NCI-H2196 (cell line): Measurements from ENCODE around the gene RPGR.

Experiments used
- DNase-seq: peaks from one replicate; lab custom pipeline; 2025; ENCODE audit not compliant: unreplicated experiment; lab: John Stamatoyannopoulos, UW

The RPGR gene

DNA sequence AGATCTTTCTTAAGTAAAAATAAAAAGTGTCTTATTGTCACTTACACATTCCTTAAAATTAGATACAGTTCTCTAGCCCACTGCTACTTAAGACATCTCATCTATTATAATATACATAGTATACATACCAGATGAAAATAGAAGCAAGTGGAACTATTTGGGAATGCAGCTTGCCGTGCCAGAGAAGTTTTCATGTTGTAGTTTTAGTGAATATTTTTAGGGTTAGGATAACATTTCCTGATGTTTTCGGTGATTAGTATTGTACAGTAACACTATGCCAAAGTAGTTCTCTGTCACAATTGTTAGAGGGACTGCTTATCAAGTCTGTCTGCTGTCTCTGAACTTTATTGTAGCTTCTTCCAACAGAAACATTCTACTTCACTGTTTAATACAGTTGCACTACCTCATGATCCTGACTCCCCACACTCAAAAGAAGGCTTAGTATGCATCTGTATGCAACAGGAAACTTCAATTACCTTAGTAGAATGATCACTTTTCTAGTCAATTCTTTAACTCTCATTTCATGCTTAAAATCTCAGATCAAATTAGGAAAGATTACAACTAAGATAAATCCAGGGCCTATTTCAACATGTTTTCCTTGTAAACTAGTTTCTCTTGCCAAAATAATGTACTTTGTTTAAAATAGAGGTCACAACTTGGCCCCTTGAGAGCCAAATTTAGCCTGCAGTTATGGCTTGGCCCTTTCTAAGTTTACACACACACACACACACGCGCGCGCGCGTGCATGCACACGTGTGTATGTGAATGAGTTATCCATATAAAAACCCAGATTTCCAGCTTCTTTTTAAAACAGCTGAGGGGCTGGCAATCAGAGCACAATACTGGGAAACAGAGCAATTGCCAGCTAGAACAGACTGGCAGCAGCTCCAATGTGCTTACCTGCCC is 64.3 kb downstream of the RPGR start:
- DNase-seq: no peak

DNA sequence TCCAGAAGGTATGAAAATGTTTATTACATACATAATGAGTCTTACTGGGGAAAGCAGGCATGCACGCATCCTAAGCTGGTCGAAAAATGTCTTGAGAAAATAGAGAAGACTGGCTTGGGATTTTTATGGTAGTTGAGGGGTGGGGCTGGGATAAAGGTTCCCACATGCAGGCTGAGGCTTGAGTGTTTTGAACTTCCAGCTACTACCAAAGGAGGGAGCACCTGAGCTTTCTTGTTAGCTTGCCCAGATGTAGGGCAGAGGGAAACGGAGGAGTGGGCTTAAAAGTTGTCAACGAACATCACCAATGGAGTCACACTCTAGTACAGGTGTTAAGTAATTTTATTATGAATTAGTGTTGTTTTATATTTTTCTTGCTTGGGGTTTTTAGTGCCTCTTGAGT is 67.1 kb downstream of the RPGR start:
- no peak for DNase-seq

DNA sequence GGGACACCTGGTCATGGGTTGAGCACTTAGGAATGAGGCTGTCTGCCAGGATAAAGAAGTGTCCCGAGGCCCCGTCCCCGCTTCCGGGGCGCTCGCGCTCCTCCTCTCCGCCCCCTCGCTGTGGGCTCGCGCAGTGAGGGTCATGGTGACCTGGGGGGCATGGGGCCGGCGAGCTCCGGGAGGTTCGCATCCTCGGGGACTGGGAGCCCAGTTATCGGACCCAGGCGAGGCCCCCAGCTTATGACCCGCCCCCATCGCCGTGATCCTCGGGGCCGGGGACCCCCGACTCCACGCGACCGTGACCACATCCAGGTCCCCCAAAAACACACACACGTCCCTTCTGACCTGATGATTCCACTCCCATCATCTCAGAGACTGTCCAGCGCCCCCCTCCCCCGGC is 71.3 kb downstream of the RPGR start:
- DNase-seq: no peak

DNA sequence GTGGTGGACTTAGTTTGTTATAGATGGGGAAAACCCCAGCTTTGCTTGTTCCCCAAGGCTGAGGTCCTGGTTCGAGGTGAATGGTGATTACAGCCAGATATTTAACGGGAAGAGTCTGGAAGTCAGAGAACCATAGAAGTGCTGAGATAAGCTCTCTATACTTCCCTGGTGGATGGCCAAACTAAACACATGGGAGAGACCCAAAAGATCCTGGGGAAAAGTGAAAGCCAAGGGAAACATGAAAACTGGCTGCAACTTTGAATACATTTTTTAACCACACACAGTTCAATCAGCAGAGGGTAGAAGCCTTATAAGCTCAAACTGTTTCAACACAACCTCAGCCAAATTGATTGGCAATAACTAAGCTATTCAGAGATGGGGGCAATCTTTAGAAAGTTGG is 77.3 kb downstream of the RPGR start:
- no peak for DNase-seq

DNA sequence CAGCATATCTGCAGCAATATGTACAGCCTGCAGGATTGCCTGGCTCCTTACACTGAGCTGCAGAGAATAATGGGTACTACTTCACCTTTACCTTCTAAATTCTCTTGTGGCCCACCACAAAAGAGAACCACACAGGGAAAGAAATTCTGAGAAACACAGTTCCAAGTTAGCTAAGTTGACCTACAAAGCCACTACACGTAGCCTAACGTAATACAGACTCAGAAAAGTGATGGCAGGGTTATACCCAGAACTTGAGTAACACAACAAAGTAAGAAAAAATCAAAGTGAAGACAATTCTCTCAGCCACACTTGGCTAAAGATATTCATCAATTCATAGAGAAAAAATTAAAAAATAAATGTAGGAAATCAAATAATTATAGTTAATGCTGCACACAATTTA is 80.3 kb downstream of the RPGR start:
- DNase-seq: no peak

DNA sequence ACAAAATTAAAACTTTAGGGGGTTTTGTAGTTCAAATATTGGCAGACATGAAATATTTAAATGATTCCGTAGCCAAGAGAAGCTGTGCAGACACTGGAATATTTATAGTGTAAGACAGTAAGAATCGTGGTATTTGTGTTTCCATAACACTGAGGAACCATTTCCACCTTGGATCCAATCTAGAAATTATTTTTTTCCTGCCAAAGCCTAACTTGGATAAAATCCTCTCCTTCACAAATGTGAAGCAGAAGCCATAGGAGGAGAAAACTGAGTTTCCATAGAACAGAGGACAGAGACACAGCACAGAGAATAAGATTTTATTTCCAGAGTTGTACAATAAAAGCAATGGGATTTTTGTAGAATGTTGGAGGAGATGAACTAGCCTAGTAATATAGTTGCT is 86.8 kb downstream of the RPGR start:
- no peak for DNase-seq

DNA sequence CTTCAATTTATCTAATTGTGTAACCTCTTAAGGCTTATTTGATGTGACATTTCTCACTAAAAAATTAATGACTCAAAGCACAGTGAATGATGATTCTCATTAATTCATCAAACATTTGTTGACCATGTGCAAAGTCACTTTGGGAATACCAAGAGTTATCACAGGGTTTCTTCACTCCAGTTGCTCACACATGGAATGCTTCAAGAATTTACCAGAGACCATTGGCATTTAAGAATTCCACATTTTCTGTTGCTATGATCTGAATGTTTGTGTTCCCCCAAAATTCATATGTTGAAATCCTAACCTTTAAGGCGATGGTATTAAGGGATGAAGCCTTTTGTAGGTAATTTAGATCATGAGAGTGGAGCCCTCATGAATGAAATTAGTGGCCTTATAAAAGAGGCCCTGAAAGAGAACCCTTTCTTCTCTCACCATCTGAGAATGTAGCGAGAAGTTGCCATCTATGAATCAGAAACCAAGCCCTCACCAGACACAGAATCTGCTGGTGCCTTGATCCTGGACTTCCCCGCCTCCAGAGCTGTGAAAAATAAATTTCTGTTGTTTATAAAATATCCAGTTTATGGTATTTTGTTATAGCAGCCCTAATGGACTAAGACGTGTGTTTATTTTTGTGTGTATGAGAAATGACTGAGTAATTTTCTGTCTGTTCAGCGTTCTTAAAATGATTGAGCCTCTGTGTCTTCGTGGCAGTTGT is 90.3 kb downstream of the RPGR start:
- no peak for DNase-seq

DNA sequence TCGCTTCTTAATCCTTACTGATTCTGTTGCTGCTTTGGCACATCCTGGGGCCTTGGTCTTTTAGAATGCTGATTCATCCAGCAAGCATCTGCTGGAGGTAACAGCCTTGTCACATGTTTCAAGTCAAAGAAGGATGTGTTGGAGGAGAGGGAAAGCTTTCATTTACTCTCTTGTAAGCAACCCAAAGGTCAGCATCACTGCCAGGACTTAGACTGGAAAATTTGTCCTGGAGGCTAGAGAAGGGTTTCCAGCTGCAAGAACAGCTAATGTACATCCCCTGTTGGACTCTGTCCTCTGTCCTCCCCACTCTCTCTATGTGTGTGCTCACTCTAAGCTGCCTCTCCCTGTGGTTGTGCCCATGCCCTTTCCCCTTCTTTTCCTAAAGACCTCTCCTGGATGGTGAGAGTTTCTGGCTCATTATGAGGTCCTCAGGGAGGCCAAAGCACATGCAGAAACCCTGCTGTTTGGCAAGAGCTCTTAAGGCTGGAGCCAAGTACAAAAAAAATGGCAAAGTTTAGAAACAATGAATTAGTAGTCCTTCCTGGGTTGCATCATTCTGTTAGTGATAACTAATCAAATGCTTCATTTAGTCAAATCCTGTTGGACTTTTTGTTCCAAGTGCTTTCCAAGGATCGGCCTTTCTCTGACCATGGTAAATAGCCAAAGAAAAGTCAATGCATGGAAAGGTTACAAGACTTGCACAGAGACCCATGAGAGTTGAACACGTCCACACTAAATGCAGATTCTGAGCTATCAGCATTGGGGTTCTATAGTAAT is 93.2 kb downstream of the RPGR start:
- DNase-seq: no peak

DNA sequence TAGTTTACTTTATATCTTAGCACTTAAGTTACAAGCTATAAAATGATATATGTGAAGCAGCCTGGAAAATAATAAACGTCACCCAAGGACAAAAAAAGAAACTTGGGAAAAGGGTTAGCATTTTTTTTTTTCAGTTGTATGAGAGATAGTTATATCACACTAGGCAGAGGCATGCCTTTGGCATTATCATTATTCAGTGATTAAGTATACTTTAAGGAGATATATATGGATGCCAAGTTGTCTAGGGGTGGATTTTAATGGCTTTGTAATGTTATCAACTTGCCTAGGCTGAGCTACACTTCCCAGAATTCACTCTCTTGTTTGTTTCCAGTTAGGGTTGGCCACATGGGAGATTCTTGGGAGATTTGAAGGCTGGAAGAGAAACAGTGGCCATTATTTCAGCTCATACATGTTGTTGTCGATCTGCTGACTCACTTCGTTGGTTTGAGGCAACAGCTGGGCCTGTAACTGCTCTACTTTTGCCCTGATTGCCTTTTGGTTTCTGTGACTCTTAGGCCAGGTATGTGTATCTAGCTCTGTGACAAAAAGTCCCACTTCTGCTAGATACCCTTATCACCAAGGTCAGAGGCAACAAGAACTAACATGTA is 95.1 kb downstream of the RPGR start:
- no peak for DNase-seq

DNA sequence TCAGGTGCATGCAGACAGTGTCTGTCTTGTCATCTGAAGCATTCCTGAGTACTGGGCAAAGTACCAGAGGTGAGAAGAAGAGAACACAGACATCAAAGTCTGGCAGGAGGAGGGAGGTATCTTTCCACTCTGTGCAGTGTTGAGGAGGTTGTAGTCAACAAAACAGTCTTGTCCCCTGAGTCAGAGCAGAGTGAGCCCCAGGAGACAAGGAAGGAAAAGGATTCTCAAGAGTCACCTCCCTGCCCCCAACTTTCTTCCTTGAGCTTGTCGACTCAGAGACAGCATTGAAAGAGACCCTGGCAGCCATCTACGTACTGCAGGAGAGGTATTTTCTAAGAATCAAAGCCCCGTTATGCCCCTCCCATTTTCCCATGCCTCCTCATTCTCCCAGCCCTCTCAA is 102.2 kb downstream of the RPGR start:
- DNase-seq: no peak

DNA sequence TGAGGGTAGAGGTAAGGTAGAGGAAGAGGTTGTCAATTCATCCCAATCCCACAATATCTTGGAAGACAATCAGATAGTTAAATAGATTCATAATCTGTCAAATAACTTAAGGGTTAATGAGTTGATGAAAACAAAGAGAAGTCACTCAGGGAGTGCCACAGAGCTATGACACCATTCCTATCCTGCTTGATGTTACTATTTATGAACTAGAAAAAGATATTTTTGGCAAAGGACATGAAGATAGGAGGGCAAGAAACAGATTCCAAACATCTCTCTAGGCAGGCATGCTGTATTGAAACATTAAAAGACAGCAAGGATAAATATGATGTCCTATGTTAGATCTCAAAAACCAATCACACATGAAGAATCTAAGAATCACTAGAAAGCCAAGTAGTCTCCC is 103.1 kb downstream of the RPGR start:
- no peak for DNase-seq

DNA sequence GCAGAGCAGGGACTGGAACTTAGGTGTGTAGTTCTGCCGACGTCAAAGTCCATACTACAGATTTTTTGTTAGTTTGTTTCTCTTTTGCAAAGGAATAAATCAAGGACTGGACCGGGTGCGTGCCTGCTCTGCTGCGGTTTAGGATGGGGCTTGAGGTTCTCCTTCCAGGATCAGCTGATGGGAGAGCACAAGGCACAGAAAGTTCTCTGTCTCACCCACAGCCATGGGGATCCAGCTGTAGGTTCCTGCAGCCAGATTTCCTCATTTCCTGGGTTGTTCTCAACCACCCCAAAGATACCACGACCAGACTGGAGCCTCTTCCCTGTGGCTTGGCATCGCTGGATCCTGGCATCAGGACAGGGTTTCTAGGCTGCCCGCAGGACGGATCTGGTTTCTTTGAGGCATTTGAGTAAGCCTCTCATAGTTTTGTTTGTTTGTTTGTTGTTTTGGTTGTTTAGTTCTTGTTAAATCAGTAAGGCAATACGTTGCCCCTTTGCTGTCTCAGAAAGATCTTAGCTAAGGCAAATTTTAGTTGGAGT is 105.8 kb downstream of the RPGR start:
- DNase-seq: no peak

DNA sequence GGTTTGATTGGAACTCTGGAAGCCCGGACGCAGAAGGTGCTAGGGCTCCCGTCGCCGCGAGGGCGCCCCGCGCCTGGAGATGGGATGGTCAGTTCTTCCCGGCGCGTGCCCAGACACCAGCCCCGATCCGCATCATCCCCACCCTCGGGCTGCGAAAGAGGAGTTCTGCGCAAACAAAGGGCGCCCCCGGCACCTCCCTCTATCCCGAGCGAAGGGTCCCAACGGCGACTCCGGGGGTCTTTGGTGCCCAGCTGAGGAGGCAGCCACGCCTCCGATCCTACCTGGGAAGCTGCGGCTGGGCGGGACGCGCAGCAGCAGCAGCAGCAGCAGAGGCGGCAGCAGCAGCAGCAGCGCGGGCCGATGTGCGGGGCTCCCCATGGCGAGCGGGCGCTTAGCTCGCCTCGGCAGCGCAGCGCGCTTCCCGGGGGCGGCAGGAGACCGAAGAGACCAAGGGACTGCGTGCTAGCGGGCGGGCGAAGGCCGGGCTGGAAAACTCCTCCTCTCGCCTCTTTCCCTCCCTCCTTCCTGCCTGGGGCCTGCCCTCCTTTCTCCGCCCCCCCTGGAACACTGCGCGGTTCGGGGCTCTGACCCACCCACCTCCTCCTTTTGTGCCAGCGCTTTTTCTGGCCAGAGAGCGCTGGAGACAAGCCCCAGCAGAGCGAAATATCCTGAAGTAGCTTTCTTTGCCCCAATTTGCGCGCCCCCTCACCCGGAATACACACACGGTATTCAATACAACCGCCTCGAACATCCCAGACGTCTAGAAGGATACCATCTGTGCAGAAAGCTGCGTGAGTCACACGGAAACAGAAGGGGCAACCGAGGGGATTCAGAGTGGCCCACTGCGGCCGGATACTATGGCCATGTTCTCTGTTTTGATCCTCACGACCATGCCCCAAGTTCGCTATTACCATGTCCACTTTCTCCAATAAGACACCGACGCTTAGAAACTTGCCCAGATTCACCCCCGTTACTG is 106.6 kb downstream of the RPGR start, which contains the start of gene SRPX:
SRPX (minus strand) TSS at position 457 of the 976 bp plus-strand sequence; CDS start at position 378, 79 bp downstream.
- no peak for DNase-seq

DNA sequence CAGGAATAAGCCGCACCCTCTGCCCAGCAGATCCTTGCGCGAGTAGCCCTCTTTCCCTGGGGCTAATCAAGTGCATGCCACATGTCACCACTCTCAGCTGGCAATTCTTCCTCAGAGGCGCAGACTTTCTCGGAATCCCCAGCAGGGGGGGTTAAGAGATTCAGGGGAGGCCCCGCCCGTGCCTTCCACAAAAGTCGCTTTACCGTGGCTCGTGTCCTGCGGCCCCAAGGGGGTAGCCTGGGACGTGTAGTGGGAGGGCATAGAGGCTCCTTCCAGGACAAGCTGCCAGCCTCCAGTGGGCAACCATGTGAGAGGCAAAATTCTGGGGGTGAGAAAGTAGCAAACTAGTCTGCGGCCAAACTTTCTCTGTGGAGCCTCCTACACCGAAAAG is 107.3 kb downstream of the RPGR start:
- no peak for DNase-seq
